MCF 10A (cell line): ENCODE measurements around the gene ADD1. TPM values are rescaled to one million over a fixed set of nuclear protein-coding genes. Genes with fewer than 3 reads are reported as not detected.
A peak's percentile ranks its signal among the peaks of the same experiment; 100 is the strongest.

Experiments
- BruUV-seq: library from RNA; stranded (reverse); fragments of 400-500 nt; replicated peaks from 2 replicates; lab custom pipeline; 2021; lab: Mats Ljungman, UMichigan
- CTCF ChIA-PET: fragments of 300-600 bp; sonication (Branson Sonifier 250); formaldehyde crosslinking; extraction: SDS; loops from one replicate; lab custom pipeline; 2021; ENCODE audit warnings: antibody characterized with exemption, inconsistent platforms; lab: Yijun Ruan, JAX
- POLR2A ChIA-PET: fragments of 300-600, 350-650 bp; sonication (Branson Sonifier 250); formaldehyde crosslinking; extraction: SDS; loops from one replicate; lab custom pipeline; 2020; ENCODE audit warnings: antibody characterized with exemption, inconsistent platforms; lab: Yijun Ruan, JAX
- DNase-seq: peaks from one replicate; pipeline ENCODE4 v3.0.0-alpha.2; 2018; ENCODE audit not compliant: unreplicated experiment
- H3K27ac Mint-ChIP-seq: one replicate; pipeline ENCODE4 v1.8.0; 2022; ENCODE audit warnings: mild to moderate bottlenecking, low read depth, mixed read lengths; ENCODE audit not compliant: unreplicated experiment
- H3K27me3 Mint-ChIP-seq: one replicate; pipeline ENCODE4 v1.8.0; 2022; ENCODE audit warnings: mixed read lengths; ENCODE audit not compliant: insufficient read depth, unreplicated experiment
- H3K36me3 Mint-ChIP-seq: one replicate; pipeline ENCODE4 v1.8.0; 2022; ENCODE audit warnings: mild to moderate bottlenecking, moderate library complexity, mixed read lengths; ENCODE audit not compliant: insufficient read depth, unreplicated experiment
- H3K4me1 Mint-ChIP-seq: one replicate; pipeline ENCODE4 v1.8.0; 2022; ENCODE audit warnings: mixed read lengths; ENCODE audit not compliant: insufficient read depth, unreplicated experiment
- H3K4me3 Mint-ChIP-seq: one replicate; pipeline ENCODE4 v1.8.0; 2022; ENCODE audit warnings: mild to moderate bottlenecking, moderate library complexity, mixed read lengths; ENCODE audit not compliant: unreplicated experiment
- H3K9me3 Mint-ChIP-seq: one replicate; pipeline ENCODE4 v1.8.0; 2022; ENCODE audit warnings: mixed read lengths; ENCODE audit not compliant: unreplicated experiment
- CTCF ChIP-seq: fragments of 200-600 bp; IDR thresholded peaks from one replicate; pipeline ENCODE4 v1.8.0; 2022; ENCODE audit warnings: antibody characterized with exemption, mild to moderate bottlenecking; ENCODE audit not compliant: unreplicated experiment
- intact Hi-C: fragments of 100-400 bp; cut with micrococcal nuclease; formaldehyde crosslinking; loops from 2 replicates; pipeline ENCODE4 v1.14.1; 2022
- total RNA-seq: library from RNA; stranded (reverse); gene quantifications from 2 replicates; pipeline ENCODE4 v1.2.3, GENCODE V29; 2022

The ADD1 gene
- total RNA-seq, 1 experiment from 2014 or later, result 131 TPM

DNA sequence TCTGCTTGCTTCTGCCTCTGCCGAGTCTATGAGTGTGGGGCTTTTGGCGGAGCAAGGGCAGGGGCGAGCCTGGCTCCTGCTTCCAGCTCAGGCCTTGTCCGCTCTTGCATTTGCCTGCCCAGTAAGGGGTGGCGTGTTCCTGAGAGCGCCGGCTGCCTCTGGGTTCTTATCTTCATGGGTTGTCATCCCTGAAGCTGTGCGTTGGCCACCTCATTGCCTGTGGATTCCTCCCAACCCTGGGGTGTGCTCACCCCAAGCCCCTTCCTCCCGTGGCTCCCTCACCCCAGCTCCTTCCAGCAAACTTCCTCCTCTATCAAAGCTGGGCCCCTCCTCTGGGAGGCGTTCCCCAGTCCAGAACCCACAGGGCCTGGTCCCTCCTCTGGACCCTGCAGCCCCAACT lies 33.3 kb upstream of the ADD1 start:
- BruUV-seq, result no TSS peak
- intact Hi-C loops, result no loop called here
- ChIA-PET CTCF (no interaction called here), POLR2A (interaction anchor here (1.1 kb wide), 1 partner anchor 9 kb away, joined by 3 read pairs; no protein-coding TSS in a partner anchor)
- Mint-ChIP-seq H3K27ac (no peak overlapping the region), H3K36me3 (peaks cover 6% of the 10 kb centered on the region), H3K4me3 (no peak overlapping the region), H3K9me3 (no peaks in the 10 kb centered on the region), H3K27me3 (no peaks in the 10 kb centered on the region), H3K4me1 (peaks cover 22% of the 10 kb centered on the region)
- no peak for TF ChIP-seq CTCF
- DNase-seq, result no peak

DNA sequence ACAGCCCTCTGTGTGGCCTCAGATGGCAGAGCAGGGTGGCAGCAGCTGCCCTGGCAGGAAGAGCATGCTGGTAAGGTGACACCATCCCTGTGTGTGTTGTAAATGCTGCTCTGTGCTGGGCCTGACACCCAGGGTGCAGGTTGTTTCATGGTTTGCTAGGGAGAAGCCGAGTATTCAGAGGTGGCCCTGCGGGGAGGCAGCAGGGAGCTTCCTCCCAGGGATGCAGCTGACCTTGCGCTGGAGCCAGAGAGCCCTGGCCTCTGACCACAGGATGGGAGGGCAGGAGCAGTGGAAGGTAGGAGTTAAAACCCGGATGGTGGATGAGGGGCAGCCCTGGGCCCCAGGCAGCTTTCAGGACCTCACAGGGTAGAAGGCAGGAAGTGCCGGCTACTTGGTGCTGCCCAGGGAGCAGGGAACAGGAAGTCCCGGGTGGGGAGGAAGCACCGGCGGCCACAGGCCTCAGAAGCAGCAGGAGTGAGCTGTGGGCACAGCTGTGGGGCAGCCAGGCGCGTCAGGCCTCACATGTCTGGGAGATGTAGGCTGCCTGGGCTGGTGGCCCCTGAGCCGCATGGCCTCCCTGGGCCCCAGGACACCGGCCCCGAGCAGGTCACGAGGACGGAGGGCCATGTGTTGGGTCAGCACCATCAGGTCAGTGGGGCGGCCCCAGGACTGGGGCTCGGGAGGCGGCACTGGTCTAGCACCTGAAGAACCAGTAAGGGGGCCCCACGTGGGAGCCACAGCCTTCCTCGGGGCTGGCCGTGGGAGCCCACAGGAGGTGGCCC lies 31.6 kb upstream of the ADD1 start:
- POLR2A ChIA-PET, result interaction anchor here (1.5 kb wide), 1 partner anchor 18 kb away, joined by 3 read pairs; no protein-coding TSS in a partner anchor
- no peak for TF ChIP-seq CTCF
- Mint-ChIP-seq H3K4me3 (no peak overlapping the region), H3K4me1 (peaks cover 13% of the 10 kb centered on the region), H3K27ac (peak overlapping the region; percentile 59), H3K36me3 (peaks cover 6% of the 10 kb centered on the region), H3K27me3 (no peaks in the 10 kb centered on the region), H3K9me3 (no peaks in the 10 kb centered on the region)
- no TSS peak for BruUV-seq
- DNase-seq, result no peak
- intact Hi-C loops, result no loop called here
- CTCF ChIA-PET, result interaction anchor here (0.7 kb wide), 1 partner anchor 61 kb away, joined by 4 read pairs; no protein-coding TSS in a partner anchor

DNA sequence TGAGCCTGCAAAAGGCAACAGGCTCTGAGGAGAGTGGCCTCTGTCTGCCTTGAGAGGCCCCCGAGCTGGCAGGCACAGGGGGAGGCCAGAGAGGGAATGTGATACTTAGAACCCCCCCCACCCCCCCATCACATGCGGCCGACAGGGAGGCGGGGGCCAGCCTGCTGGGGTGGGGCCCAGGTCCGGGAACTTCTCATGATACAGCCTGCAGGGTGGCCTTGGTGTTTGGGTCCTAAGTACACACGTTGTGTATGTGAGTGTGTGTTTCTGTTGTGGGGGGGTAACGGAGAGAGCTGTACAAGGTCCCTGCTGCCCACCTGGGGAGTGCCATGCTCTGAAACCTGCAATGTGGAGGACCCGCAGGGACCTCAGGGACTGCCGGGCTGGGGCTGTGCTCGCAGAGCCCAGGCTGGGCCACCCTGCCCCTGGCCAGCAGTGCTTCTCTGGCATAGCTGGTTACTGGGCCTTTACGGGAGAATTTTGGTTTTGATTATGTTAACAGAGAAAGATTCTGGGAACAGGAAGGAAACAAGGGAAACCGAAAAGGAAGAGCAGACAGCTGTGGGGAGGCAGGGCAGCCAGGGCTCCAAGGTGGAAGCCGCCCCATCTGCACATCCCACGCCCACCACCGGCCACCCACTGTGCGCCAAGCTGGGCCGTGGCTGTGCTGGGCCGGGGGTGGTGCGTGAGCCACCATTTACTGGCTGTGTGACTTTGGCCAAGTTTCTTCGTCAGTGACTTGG lies 30.9 kb upstream of the ADD1 start:
- intact Hi-C loops, result no loop called here
- peaks cover 6% of the 10 kb centered on the region for H3K36me3 Mint-ChIP-seq
- TF ChIP-seq CTCF, result no peak
- ChIA-PET CTCF (interaction anchor here (0.7 to 1.2 kb wide), 2 partner anchors 14 to 49 kb away, joined by 3 read pairs; no protein-coding TSS in a partner anchor), POLR2A (no interaction called here)
- BruUV-seq, result no TSS peak
- no peak overlapping the region for H3K27ac Mint-ChIP-seq
- no peak for DNase-seq
- peaks cover 14% of the 10 kb centered on the region for H3K4me1 Mint-ChIP-seq
- H3K27me3 Mint-ChIP-seq, result no peaks in the 10 kb centered on the region
- no peaks in the 10 kb centered on the region for H3K9me3 Mint-ChIP-seq
- no peak overlapping the region for H3K4me3 Mint-ChIP-seq
